ENCODE results near the gene FBXO27. TPM values are rescaled to one million over a fixed set of nuclear protein-coding genes. Genes with fewer than 3 reads are reported as not detected.
"Not testable (repeated sequence)": the region's sequence is repeated elsewhere in the genome, so short reads cannot be mapped to it uniquely, and the experiment has no call there.

The FBXO27 gene, protein sequence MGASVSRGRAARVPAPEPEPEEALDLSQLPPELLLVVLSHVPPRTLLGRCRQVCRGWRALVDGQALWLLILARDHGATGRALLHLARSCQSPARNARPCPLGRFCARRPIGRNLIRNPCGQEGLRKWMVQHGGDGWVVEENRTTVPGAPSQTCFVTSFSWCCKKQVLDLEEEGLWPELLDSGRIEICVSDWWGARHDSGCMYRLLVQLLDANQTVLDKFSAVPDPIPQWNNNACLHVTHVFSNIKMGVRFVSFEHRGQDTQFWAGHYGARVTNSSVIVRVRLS
- under 1 TPM in 1 of 2 experiments, not detected in 1; 0.18 TPM for total RNA-seq

- Mint-ChIP-seq H3K36me3 (ENCODE audit: low read depth) (no peaks in the 10 kb centered on the region), H3K4me3 (peak within 1 kb of the TSS; percentile 52), H3K9me3 (peaks cover 3% of the 10 kb centered on the region), H3K4me1 (peaks cover 9% of the 10 kb centered on the region), H3K27ac (no peak within 1 kb of the TSS), H3K27me3 (peaks cover 27% of the 10 kb centered on the region)
- peak; percentile 18 for DNase-seq
- ChIA-PET POLR2A (no interaction called here), CTCF (no interaction called here)
Observed at GRCh38 chr19:39032063-39032918, at the start of gene FBXO27. FBXO27 (minus strand) TSS chr19:39032549; CDS start chr19:39032227, 322 bp downstream.

GRCh38 chr19:39080431-39080830 lies 48.1 kb upstream of the FBXO27 start:
- Mint-ChIP-seq H3K4me3 (no peak overlapping the region), H3K4me1 (peaks cover 19% of the 10 kb centered on the region), H3K9me3 (no peaks in the 10 kb centered on the region), H3K27ac (no peak overlapping the region), H3K36me3 (ENCODE audit: low read depth) (no peaks in the 10 kb centered on the region), H3K27me3 (peaks cover 49% of the 10 kb centered on the region)
- ChIA-PET CTCF (interaction anchor here (1.6 kb wide), 1 partner anchor 28 kb away, joined by 3 read pairs; no protein-coding TSS in a partner anchor), POLR2A (no interaction called here)
- DNase-seq: no peak

DNA sequence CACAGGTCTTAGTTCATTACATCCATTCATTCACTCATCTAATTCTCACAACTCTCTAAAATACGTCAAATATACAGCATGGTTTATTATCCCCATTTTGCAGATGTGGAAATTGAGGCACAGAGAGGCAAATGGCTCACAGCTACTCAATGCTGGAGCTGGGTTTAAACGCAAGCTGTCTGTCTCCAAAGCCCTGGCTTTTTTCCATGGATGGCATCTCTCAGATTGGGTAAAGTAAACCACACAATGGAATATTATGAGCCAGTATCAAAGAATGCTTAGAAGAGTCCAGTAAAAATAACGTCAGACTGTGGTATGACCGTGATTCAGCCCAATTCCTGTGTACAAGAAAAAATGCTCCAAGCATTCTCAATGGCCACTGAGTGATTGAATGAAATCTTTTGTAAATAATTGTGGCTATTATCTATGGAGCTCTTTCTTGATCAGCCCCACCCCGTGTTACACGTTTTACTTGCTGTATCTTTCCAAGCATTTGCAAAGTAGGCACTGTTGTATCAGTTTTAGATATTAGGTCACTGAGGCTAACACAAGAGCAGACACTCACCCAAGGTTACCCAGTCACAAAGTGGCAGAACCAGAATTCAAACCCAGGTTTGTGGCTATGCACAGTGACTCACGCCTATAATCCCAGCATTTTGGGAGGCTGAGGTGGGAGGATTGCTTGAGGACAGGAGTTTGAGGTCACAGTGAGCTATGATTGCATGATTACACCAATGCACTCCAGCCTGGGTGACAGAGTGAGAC lies 46.3 kb upstream of the FBXO27 start:
- no peak for DNase-seq
- no peaks in the 10 kb centered on the region for H3K36me3 Mint-ChIP-seq (ENCODE audit: low read depth)
- ChIA-PET CTCF (interaction anchor here (1.6 kb wide), 1 partner anchor 26 kb away, joined by 3 read pairs; no protein-coding TSS in a partner anchor), POLR2A (no interaction called here)
- no peak overlapping the region for H3K27ac Mint-ChIP-seq
- H3K4me1 Mint-ChIP-seq: peaks cover 22% of the 10 kb centered on the region
- H3K4me3 Mint-ChIP-seq: no peak overlapping the region
- H3K27me3 Mint-ChIP-seq: peaks cover 35% of the 10 kb centered on the region
- no peaks in the 10 kb centered on the region for H3K9me3 Mint-ChIP-seq

GRCh38 chr19:39077323-39077722 lies 45.0 kb upstream of the FBXO27 start:
- Mint-ChIP-seq H3K27me3 (peaks cover 23% of the 10 kb centered on the region), H3K27ac (no peak overlapping the region), H3K36me3 (ENCODE audit: low read depth) (no peaks in the 10 kb centered on the region), H3K4me3 (no peak overlapping the region), H3K4me1 (peaks cover 22% of the 10 kb centered on the region), H3K9me3 (no peaks in the 10 kb centered on the region)
- ChIA-PET CTCF (no interaction called here), POLR2A (no interaction called here)
- DNase-seq: no peak

DNA sequence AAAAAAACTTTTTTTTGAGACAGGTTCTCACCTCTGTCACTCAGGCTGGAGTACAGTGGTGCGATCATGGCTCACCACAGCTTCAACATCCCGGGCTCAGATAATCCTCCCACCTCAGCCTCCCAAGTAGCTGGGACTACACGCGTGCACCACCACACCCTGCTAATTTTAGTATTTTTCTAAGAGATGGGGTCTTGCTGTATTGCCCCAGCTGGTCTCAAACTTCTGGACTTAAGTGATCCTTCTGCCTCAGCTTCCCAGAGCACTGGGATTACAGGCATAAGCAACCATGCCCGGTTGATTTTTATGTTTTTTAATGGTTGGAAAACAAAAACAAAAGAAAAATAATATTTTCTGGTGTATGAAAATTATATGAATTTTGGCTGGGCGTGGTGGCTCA lies 42.6 kb upstream of the FBXO27 start:
- no peak overlapping the region for H3K27ac Mint-ChIP-seq
- POLR2A ChIA-PET: no interaction called here
- no peak for DNase-seq
- CTCF ChIA-PET: interaction anchor here (1.1 to 1.9 kb wide), 2 partner anchors 8 to 47 kb away, joined by 3 to 8 read pairs; no protein-coding TSS in a partner anchor
- peaks cover 11% of the 10 kb centered on the region for H3K27me3 Mint-ChIP-seq
- no peak overlapping the region for H3K4me3 Mint-ChIP-seq
- no peaks in the 10 kb centered on the region for H3K36me3 Mint-ChIP-seq (ENCODE audit: low read depth)
- H3K9me3 Mint-ChIP-seq: no peaks in the 10 kb centered on the region
- peaks cover 23% of the 10 kb centered on the region for H3K4me1 Mint-ChIP-seq

- Mint-ChIP-seq H3K4me3 (no peak overlapping the region), H3K4me1 (peaks cover 23% of the 10 kb centered on the region), H3K27me3 (peaks cover 11% of the 10 kb centered on the region), H3K27ac (peak overlapping the region; percentile 74), H3K36me3 (ENCODE audit: low read depth) (no peaks in the 10 kb centered on the region), H3K9me3 (no peaks in the 10 kb centered on the region)
- no peak for DNase-seq
- ChIA-PET CTCF (interaction anchor here (1.1 to 1.9 kb wide), 2 partner anchors 9 to 48 kb away, joined by 3 to 8 read pairs; no protein-coding TSS in a partner anchor), POLR2A (interaction anchor here (0.6 to 1.8 kb wide), 5 partner anchors 9 to 316 kb away, joined by 3 to 7 read pairs (median 4); partner anchors contain the start of genes MED29, MRPS12, PAF1 and SARS2)
Observed at GRCh38 chr19:39074205-39074692, 41.9 kb upstream of the FBXO27 start.

GRCh38 chr19:39070888-39071287 lies 38.5 kb upstream of the FBXO27 start:
- Mint-ChIP-seq H3K9me3 (peaks cover 2% of the 10 kb centered on the region), H3K36me3 (ENCODE audit: low read depth) (peaks cover 2% of the 10 kb centered on the region), H3K27me3 (peaks cover 4% of the 10 kb centered on the region), H3K27ac (no peak overlapping the region), H3K4me1 (peaks cover 23% of the 10 kb centered on the region), H3K4me3 (no peak overlapping the region)
- POLR2A ChIA-PET: no interaction called here
- CTCF ChIA-PET: interaction anchor here (0.6 to 1.3 kb wide), 2 partner anchors 40 to 109 kb away, joined by 3 to 4 read pairs; no protein-coding TSS in a partner anchor
- DNase-seq: no peak

GRCh38 chr19:39068259-39068658 lies 35.9 kb upstream of the FBXO27 start:
- POLR2A ChIA-PET; H3K27ac Mint-ChIP-seq; H3K4me3 Mint-ChIP-seq; H3K27me3 Mint-ChIP-seq; CTCF ChIA-PET; DNase-seq; H3K9me3 Mint-ChIP-seq; H3K36me3 Mint-ChIP-seq (ENCODE audit: low read depth); H3K4me1 Mint-ChIP-seq: not testable (repeated sequence)

DNA sequence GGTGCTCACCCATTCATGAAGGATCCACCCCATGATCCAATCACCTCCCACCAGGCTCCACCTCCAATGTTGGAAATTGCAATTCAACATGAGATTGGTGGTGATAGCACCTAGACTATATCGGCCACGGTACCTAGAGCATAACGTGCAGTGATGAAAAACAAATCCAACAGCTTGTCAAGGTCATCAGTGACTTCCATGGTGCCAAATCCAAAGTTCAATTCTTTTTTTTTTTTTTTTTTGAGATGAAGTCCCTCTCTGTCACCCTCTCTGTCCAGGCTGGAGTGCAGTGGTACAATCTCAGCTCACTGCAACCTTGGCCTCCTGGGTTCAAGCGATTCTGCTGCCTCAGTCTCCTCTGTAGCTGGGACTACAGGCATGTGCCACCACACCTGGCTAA lies 34.8 kb upstream of the FBXO27 start:
- CTCF ChIA-PET: no interaction called here
- POLR2A ChIA-PET: interaction anchor here (0.6 kb wide), 1 partner anchor 166 kb away, joined by 3 read pairs; no protein-coding TSS in a partner anchor
- peaks cover 2% of the 10 kb centered on the region for H3K4me1 Mint-ChIP-seq

GRCh38 chr19:39065928-39066327 lies 33.6 kb upstream of the FBXO27 start:
- Mint-ChIP-seq H3K9me3 (peaks cover 2% of the 10 kb centered on the region), H3K36me3 (ENCODE audit: low read depth) (peaks cover 2% of the 10 kb centered on the region), H3K4me1 (peaks cover 12% of the 10 kb centered on the region), H3K4me3 (no peak overlapping the region), H3K27me3 (peaks cover 4% of the 10 kb centered on the region), H3K27ac (no peak overlapping the region)
- POLR2A ChIA-PET: no interaction called here
- no peak for DNase-seq
- CTCF ChIA-PET: no interaction called here

More for the DNA sequence above, 34.8 kb upstream of the FBXO27 start:
- no peak overlapping the region for H3K4me3 Mint-ChIP-seq
- H3K36me3 Mint-ChIP-seq (ENCODE audit: low read depth): peaks cover 2% of the 10 kb centered on the region
- peaks cover 2% of the 10 kb centered on the region for H3K27me3 Mint-ChIP-seq
- H3K9me3 Mint-ChIP-seq: peaks cover 2% of the 10 kb centered on the region
- DNase-seq: no peak
- no peak overlapping the region for H3K27ac Mint-ChIP-seq

- peaks cover 2% of the 10 kb centered on the region for H3K9me3 Mint-ChIP-seq
- H3K27me3 Mint-ChIP-seq: peaks cover 9% of the 10 kb centered on the region
- ChIA-PET POLR2A (no interaction called here), CTCF (no interaction called here)
- no peak overlapping the region for H3K4me3 Mint-ChIP-seq
- no peak for DNase-seq
- no peak overlapping the region for H3K27ac Mint-ChIP-seq
- peaks cover 2% of the 10 kb centered on the region for H3K36me3 Mint-ChIP-seq (ENCODE audit: low read depth)
- peaks cover 11% of the 10 kb centered on the region for H3K4me1 Mint-ChIP-seq
Observed at GRCh38 chr19:39064405-39064804, 32.1 kb upstream of the FBXO27 start.

GRCh38 chr19:39060171-39060570 lies 27.8 kb upstream of the FBXO27 start:
- Mint-ChIP-seq H3K36me3 (ENCODE audit: low read depth) (no peaks in the 10 kb centered on the region), H3K9me3 (peaks cover 3% of the 10 kb centered on the region), H3K27me3 (peaks cover 10% of the 10 kb centered on the region), H3K27ac (no peak overlapping the region), H3K4me1 (peaks cover 11% of the 10 kb centered on the region), H3K4me3 (no peak overlapping the region)
- CTCF ChIA-PET: no interaction called here
- DNase-seq: no peak
- POLR2A ChIA-PET: no interaction called here
